Ovary (tissue), 3 donors: ENCODE data around the gene TNNT2.

Experiments
- EP300 ChIP-seq: sonication (generic); formaldehyde crosslinking; IDR thresholded peaks from one replicate; pipeline ENCODE4 v1.6.1; 2017; ENCODE audit warnings: antibody characterized with exemption
- TF ChIP-seq, protein P1 (sequence below), 3 donors: fragments of 450-650 bp in 2 of 3; fragments of 200-600 bp in 1 of 3; IDR thresholded peaks; one replicate each; pipeline versions ENCODE4 v1.5.1 to v1.8.0; 2016 to 2022; ENCODE audit warnings: antibody characterized with exemption in 3 of 3, mild to moderate bottlenecking in 1 of 3
- donor health status: DM: no; HTN: no; CAD: no.

GRCh38 chr1:201401700-201402099 is 24.2 kb upstream of the TNNT2 start:
- no peak for TF ChIP-seq EP300
- TF ChIP-seq, protein P1, sequence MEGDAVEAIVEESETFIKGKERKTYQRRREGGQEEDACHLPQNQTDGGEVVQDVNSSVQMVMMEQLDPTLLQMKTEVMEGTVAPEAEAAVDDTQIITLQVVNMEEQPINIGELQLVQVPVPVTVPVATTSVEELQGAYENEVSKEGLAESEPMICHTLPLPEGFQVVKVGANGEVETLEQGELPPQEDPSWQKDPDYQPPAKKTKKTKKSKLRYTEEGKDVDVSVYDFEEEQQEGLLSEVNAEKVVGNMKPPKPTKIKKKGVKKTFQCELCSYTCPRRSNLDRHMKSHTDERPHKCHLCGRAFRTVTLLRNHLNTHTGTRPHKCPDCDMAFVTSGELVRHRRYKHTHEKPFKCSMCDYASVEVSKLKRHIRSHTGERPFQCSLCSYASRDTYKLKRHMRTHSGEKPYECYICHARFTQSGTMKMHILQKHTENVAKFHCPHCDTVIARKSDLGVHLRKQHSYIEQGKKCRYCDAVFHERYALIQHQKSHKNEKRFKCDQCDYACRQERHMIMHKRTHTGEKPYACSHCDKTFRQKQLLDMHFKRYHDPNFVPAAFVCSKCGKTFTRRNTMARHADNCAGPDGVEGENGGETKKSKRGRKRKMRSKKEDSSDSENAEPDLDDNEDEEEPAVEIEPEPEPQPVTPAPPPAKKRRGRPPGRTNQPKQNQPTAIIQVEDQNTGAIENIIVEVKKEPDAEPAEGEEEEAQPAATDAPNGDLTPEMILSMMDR (IDR thresholded peaks at IDR 0.05), result no peak
